ENCODE measurements around the gene ARHGAP42.

ARHGAP42 gene

GRCh38 chr11:100735949-100736675, 49.0 kb downstream of the ARHGAP42 start:
- TF ChIP-seq CTCF (conservative IDR thresholded peaks at IDR 0.05; ENCODE audit: low read depth, low read length), result no peak
- no peak overlapping the region for H3K4me3 ChIP-seq (ENCODE audit: low read length)
- DNase-seq (ENCODE audit: low read depth), result no peak

DNA sequence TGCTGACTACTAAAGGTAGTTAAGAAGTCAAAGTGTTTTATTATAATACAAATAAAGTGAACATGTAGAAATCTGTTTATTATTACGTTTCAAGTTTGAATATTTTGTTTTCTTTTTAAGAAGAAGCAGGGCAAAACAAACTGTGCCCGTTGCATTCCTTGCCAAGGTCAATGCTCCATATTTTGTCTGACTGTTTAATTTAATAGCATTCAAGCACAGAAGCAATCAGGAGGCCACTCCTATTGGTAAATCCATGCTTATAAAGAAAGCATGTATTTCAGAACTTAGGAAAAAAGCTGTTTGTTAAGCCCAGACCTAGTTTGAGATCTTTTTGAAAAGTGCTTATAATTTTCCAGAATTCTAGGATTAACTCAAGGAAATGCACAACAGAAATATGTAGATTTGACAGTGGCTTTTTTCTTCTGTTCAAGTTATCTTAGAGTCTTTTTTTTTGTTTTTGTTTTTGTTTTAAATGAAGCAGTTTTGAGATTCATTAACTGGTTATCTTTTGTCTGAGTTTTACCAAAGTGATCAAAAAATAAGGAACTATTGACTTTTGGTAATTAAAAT, 51.7 kb downstream of the ARHGAP42 start:
- no peak for DNase-seq (ENCODE audit: low read depth)
- no peak overlapping the region for H3K4me3 ChIP-seq (ENCODE audit: low read length)
- TF ChIP-seq CTCF (conservative IDR thresholded peaks at IDR 0.05; ENCODE audit: low read depth, low read length), result no peak

GRCh38 chr11:100739666-100740065, 52.6 kb downstream of the ARHGAP42 start:
- no peak overlapping the region for H3K4me3 ChIP-seq (ENCODE audit: low read length)
- peak; percentile 93 for DNase-seq (ENCODE audit: low read depth)
- TF ChIP-seq CTCF (conservative IDR thresholded peaks at IDR 0.05; ENCODE audit: low read depth, low read length), result no peak

GRCh38 chr11:100740440-100740839, 53.4 kb downstream of the ARHGAP42 start:
- no peak for TF ChIP-seq CTCF (conservative IDR thresholded peaks at IDR 0.05; ENCODE audit: low read depth, low read length)
- no peak overlapping the region for H3K4me3 ChIP-seq (ENCODE audit: low read length)
- no peak for DNase-seq (ENCODE audit: low read depth)

DNA sequence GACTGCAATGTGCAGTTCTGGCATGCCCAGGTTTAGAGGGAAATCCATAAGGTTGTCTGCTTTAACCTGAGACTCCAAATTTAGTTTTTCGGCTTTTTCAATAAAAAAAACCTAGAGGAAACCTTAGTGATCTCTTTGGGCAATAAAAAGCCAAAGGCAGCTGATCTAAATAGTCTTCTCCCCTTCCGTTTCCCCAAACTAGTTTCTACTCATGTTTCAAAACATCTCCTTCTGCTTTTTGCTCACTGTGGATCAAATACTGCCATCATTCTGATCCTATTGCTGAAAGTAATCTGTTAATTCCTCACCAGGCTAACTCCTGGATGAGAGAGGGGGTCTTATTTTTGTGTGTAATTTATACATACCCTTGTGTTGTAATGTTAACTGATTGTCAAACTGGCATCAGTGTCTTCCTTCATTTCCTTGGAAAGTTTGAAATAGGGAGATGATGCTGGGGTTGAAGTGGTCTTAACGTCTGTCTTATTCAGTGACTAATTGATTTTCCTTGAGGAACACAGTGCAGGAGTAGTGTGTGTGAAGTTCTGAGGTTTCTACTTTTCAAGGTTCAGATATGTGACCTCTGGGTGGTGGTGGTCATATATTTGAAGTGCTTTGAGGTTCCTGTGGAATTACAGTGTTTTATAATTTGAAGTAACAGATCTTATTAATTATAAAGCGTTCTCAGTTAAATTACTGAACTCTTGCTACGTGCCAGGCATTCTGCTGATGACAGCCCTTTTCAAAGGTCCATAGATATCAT, 55.0 kb downstream of the ARHGAP42 start:
- no peak for DNase-seq (ENCODE audit: low read depth)
- no peak for TF ChIP-seq CTCF (conservative IDR thresholded peaks at IDR 0.05; ENCODE audit: low read depth, low read length)
- H3K4me3 ChIP-seq (ENCODE audit: low read length), result no peak overlapping the region

GRCh38 chr11:100746448-100746847, 59.4 kb downstream of the ARHGAP42 start:
- no peak for TF ChIP-seq CTCF (conservative IDR thresholded peaks at IDR 0.05; ENCODE audit: low read depth, low read length)
- H3K4me3 ChIP-seq (ENCODE audit: low read length), result no peak overlapping the region
- DNase-seq (ENCODE audit: low read depth), result no peak

All from retinal pigment epithelial cell (primary cell).